GM19025 (cell line): ENCODE measurements around the gene GLOD4.

Experiments used
- ATAC-seq: cut with Tn5 transposase; IDR thresholded peaks from one replicate; pipeline ENCODE4 v1.9.1; 2021; ENCODE audit warnings: mild to moderate bottlenecking, low read depth, moderate library complexity; ENCODE audit not compliant: unreplicated experiment

The GLOD4 gene

DNA sequence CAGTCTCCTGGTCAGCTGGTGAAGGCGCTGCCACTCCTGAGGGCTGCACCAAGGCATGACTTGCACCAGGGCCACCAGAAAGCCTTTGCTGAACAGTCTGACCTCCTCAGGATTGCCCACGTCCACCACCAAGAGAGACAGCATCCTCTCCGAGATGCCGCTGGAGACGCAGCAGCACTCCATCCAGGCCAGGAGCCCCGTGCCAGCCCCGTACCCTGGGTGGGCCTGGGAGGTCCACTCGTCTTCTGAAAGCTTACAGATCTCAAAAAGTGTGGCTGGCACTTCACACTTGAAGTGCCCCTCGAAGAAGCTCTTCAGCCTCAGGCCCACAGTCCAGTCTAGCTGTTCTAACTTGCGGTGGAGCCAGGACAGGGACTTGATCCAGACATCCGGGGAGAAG is 36.7 kb downstream of the GLOD4 start:
- no peak for ATAC-seq

DNA sequence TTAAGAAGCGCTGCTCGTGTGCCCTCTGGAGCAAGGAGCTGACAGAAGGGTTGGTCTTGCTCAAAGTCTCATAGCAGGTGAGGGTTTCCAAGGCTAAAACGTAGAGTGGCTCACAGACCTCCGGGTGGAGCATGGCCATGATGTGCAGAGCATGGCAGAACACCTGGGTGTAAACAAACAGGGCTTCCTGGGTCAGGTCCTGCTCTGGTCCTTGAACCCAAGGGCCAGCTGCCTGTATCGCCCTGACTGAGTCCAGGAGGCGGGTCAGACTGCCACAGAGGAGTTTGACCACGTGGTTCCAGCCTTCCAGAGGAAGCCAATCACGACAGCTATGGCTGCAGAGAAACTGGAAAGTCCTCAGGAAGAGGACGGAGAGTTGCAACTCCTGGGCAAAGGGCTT is 37.1 kb downstream of the GLOD4 start:
- ATAC-seq = no peak

DNA sequence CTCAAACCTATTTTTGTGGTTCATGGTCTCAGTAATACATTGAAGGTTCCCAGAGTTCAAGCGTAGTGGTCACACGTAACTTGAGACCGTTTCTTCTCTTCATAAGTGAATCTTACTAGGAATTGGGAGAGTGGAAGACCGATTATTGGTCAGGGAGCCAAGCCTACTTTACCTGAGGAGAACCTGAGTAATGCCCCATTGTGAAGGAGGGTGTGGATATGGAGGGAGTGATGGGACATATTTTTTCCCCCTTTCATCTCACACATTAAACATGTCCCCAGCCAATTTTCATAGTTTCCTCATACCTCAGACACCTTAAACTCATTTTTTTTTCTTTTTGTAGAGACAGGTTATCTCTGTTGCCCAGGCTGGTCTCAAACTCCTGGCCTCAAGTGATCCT is 38.9 kb downstream of the GLOD4 start:
- no peak for ATAC-seq

DNA sequence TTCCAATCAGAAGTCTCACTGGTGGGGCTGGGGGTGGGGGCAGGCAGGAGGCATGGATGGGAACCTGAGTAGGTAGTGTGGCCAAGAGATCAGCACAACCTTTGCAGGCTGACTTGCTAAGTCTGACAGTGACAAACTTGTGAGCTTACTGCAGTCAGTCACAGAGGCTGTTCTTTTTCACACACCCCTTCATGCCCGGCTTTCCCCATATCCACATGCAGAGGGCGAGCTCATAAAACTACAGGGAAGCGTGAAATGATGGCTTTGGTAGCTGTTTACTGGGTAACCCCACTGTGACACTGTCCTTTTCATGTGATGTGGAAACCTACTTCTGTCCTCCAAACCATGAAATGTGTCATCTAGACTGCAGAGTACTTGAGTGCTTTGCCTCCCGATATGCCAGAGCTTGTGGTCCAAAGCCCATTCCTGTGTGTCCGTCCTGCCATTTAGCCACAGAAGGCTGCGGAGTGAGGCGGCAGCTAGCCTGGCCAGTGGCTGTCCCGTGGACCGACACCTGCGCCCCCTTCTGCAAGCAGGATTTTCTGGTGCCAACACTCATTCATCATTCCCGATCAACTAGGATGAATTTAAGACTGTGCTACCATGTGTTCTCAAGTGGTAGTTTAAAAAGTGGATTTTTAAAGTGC is 39.8 kb downstream of the GLOD4 start:
- ATAC-seq = no peak

DNA sequence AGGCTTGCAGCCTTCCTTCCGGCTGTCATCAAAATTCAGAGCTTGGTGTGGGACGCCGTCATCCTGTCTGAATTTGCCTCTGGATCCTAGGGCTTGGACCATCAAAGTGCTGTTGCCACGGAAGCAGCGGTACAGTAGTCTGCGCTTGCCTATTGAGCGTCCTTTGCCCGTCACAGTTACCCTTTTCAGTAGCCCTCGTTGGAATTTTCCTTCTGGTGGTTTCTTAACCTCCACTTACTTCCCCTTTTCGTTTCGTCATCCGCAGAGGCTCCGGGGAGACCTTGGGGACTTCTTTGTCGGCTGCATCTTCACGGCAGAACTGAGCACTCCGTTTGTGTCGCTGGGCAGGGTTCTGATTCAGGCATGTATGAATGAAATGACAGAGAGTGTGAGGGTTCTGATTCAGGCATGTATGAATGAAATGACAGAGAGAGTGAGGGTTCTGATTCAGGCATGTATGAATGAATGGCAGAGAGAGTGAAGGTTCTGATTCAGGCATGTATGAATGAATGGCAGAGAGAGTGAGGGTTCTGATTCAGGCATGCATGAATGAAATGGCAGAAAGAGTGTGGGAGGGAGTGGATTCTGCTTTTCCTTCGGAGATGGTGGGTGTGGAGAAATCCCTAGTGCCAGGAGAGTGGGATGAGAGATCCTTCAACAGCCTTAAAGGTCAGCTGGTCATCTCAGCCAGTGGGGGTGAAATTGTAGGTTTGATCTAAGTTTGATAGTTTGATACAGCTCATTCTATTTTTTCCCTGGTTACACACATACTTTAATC is 41.7 kb downstream of the GLOD4 start:
- peak; percentile 67 for ATAC-seq

DNA sequence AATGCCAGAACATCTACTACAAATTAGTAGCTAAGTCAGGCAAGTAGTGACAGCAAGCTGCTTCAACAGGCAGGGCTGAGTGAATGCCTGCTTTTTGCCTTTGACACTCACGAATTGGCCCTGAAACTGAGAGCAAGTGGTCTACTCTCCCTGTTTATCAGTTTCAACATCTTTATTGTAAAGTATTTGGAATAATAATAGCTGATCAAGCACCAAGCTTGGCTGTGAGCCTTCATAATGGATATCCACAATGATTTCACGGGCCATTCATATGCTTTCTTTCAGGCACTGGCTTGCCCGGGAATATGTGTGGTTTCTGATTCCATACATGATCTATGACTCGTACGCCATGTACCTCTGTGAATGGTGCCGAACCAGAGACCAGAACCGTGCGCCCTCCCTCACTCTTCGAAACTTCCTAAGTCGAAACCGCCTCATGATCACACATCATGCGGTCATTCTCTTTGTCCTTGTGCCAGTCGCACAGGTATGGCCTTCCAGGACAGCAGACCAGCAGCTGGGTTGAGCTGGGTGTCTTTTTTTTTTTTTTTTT is 44.4 kb downstream of the GLOD4 start:
- ATAC-seq = no peak

DNA sequence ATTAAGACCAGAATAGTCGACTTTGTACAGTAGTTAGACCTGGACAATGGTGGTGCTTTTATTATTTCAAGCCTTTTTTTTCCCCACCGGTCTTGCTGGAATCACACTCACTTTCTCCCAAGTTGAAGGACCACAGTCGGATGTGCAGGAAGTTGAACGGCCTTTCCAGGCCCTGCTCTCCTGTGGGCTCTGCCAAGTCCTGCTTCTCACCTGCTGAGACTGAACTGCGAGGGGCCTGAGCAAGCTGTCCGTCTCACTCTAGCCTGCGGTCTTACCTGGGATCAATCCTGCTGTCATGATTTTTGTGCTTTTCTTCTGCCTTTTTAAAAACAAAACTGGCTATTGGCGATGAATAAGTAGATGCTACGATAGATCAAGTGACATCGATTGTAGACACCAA is 48.3 kb downstream of the GLOD4 start:
- no peak for ATAC-seq

DNA sequence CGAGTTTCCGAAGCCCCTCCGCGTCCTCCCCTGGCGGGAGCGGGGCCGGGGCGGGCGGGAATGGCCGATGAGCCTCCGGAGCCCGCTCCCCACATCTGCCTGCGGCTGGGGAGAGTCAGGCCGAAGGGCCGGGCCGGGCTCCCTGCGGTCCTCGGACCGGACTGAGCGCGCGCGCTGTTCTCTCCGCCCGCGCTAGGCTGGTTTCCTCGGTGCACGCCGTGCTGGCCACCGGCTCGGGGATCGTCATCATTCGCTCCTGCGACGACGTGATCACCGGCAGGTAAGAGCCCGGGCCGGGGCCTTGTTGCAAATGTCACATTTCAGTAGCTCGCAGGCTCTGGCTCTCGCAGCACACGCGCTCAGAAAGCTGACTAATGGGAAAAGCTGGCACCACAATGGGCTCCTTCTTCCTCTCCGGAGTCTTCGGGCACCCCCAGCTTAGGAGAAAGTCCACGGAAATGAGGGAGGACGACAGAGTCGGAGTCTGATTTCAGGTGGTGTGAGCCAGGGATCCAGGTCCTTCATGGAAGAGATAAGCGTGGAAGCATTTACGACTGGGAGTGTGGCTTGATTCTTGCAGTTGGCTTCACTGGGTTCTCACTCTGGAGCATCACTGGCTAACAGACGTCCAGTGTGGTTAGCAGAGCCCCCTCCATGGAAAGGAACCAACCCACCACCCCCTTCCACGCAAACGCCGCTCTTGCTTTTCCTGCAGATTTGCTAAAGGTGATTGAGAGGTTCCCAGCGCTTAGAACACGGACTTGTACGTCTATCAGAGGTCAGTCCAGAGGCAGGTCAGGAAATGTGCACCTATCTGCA is 49.0 kb downstream of the GLOD4 start:
- ATAC-seq = peak; percentile 45

DNA sequence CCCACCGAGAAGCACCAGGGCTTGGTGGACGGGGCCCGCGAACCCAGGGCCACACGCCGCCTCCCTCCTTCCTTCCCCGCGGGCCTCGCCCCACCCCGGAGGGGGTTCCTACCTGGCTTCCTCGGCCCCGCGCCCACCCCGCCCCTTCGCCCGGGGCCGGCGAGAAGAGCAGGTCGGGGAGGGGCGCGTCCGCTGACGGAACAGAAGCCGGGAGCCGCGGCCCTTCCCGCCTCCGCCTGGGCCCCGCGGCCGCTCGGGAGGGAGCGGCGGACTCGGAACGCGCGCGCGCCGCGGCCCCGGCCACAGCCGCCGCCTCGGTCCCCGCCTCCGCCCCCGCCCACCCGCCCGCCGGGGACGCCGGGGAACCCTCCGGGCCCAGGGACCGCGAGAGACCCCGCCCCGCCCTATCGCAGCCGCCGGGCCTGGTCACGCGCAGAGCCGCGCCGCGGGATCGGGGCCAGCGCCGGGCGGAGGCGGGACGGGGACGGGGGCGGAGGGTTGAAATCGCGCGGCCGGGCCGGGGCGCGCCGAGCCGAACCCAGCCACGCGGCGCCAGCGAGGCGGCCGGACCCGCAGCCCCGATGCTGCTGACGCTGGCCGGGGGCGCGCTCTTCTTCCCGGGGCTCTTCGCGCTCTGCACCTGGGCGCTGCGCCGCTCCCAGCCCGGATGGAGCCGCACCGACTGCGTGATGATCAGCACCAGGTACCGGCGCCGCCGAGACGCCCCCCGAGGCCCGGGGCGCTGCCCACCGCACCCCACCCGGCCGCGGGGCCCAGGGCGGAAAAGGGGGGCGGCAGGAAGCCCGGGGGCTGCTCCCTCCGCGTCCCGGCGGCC is 49.8 kb downstream of the GLOD4 start, which contains the start of gene TLCD3A:
Gene TLCD3A (plus strand): TSS at position 530 of the 835 bp plus-strand sequence. CDS start 52 bp downstream, at position 582.
- peak; percentile 51 for ATAC-seq

DNA sequence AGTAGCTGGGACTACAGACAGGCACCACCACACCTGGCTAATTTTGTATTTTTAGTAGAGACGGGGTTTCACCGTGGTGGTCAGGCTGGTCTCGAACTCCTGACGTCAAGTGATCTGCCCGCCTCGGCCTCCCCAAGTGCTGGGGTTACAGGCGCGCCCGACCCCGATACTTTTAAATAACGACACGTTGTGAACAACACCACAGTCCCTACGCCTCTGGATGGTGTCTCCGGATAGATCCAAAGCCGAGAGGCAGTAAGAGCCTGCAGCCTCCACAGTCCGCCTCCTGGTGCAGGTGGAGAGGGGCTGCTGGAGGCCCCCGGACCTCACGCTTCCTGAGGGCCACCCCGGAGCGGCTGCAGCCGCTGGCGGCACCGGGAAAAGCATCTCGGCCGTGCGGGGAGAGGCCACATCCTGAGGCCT is 50.4 kb downstream of the GLOD4 start:
- ATAC-seq = no peak

DNA sequence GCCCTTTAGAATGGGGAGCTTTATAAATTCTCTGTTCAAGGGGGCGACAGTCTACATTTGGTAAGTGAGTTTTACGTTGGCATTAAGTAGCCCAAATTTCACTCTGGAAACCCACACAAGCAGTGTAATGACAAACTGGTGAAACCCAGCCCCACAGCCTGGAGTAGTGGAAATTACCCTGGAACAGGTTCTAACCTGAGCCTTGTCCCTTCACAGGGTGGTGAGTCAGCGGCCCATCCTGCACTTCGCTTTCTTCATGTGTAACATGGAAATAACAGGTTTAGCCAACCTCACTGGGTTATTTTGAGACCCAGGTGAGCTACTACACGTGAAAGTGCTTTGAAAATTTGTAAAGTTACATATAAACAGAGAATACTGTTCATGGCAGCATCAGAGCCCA is 53.2 kb downstream of the GLOD4 start:
- ATAC-seq = no peak

DNA sequence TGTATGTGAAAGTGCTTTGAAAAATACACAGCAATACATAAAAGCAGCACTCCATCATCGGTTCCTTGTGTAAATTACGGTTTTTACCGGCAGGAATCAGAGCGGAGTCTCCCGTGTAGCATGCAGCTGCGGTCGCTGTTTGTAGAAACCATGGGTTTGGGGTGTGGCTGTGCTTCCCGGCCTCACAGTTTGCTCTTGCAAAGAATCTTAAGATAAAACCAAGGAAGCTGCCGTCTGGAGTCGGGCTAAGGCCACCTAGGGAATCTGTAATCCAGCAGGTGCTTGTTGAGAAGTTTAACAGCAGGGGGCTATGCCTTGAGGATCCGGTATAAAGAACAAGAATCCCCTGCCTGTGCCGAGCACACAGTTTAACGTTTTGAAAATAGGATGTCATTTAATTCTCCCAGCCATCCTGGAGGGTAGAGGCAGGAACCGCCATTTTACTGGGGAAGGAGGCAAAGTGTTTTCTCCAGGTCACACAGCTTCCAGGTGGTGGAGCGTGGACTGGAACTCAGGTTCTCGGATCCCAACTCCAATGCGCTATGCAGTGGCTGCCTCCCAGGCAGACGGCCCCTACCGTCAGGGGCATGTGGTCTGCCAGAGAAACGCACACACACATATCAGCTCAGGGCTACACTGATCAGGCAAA is 55.7 kb downstream of the GLOD4 start:
- ATAC-seq = no peak

DNA sequence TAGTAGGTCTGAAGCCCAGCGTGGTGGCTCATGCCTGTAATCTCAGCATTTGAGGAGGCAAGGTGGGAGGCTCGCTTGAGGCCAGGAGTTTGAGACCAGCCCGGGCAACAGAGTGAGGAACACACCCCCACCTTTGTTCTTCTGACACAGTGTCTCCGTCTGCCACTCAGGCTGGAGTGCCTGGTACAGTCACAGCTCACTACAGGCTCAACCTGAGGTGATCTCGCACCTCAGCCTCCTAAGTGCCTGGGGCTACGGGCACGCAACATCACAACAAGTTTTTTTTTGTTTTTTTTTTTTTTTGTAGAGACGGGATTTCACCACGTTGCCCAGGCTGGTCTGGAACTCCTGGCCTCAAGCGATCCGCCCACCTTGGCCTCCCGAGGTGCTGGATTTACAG is 56.3 kb downstream of the GLOD4 start:
- ATAC-seq = no peak

DNA sequence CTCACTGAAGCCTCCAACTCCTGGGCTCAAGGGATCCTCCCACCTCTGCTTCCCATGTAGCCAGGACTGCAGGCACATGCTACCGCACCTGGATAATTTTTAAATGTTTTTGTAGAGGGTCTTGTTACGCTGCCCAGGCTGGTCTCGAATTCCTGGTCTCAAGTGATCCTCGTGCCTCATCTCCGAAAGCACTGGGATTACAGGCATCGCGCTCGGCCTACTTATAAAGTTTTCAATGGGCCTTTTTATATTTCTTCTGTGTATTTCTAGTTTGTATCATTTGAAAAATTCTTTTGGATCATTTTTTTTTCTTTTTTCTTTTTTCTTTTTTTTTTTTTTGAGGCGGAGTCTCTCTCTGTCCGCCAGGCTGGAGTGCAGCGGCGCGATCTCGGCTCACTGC is 57.0 kb downstream of the GLOD4 start:
- ATAC-seq = no peak

DNA sequence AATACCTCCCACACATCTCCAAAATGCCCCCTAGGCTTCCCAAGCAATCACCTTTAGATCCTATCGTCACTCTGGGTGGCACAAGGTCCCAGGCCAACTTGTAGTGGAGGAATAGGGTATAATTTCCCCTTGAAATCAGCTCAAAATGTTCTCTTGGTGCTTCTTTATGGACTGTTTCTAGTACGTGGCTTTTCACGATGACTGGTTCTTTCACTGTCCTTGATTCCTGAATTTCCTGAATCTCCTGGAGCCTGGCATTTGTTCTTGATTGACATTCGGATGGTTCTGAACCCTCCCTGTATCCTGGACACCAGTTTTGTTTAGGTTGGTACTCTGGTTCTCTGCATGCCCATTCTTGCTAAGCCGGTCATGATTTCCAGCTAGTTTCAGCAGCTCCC is 60.5 kb downstream of the GLOD4 start:
- ATAC-seq = no peak

DNA sequence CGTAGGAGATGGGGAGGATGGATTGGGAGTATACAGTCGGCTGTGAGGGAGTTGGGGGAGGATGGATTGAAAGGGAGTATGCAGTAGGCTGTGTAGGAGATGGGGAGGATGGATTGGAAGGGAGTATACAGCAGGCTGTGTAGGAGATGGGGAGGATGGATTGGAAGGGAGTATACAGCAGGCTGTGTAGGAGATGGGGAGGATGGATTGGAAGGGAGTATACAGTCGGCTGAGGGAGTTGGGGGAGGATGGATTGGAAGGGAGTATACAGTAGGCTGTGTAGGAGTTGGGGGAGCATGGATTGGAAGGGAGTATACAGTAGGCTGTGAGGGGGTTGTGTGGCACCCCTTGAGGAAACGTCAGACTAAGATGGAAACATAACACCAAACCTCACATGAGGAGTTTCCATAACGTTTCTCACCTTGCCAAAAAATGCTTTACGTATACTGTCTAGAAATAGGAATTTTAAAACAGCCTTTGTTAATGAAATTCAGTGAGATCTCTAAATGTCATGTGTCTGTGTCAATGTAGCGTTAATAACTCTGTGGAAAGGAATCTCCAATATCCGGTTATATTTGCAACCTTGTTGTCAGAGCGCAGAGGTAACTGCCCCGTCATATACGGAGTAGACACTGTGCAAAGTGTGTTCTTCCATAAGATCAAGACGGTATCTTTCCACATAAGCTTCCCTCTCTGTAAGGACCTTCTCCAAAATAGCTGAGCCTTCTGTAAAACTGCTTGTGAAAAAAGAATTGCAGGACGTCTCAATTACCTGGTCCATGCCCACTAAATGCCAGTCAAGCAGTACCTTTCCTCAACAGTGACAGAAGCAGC is 61.2 kb downstream of the GLOD4 start:
- ATAC-seq = no peak

DNA sequence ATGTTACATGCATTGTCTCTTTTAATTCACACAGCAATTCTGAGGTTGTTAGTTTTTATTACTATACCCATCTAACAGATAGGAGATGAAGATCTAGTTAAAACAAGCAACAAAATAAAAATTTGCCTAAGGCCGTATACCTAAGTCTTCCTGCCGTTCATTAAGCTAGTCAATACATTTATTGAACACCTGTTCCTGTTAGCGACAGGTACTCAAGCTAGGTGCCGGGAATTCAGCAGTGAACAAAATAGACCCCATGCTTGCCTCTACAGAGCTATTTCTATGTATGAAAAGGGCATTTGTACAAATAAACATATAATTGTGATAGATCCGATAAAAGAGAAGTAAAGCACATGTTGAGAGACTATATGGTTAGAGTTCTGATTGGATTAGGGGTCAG is 64.0 kb downstream of the GLOD4 start:
- ATAC-seq = no peak
